Right kidney (tissue), 1 donor: ENCODE results near the gene RHOH.

ENCODE experiments used
- DNase-seq: peaks from one replicate; pipeline ENCODE4 v3.0.0-alpha.2; 2016

The RHOH gene

DNA sequence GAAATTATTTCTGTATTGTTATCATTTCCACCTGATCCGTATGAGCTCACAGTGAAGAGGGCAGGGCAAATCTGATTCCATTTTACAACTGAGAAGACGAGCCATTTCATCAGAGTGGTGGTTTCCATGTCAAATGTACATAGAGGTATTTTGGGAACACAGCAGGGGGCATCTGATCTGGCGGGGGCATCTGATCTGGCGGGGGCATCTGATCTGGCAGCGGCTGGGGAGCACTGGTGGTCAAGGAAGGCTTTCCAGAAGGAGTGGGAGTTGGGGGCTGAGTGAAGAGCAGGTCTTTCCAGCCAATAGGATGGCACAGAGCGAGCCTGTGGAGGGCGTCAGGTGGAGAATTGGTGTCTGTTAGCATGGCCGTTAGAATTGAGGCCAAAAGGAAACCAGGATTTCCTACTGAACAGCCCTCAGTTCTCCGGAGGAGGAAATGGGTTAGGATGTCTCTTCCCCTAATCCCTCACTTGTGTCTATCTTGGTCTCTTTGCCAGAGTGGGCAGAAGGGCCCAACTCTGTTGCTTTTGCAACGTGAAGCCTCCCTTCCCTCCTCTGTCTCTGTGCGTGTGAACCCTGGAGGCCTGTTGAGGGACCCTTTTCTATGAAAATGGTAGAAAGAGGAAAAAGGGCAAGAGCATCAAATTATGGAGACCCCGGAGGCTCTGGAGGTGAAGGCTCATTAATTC, 41.3 kb downstream of the RHOH start:
- no peak for DNase-seq

- no peak for DNase-seq
Observed at GRCh38 chr4:40238700-40239548, 42.1 kb downstream of the RHOH start.

DNA sequence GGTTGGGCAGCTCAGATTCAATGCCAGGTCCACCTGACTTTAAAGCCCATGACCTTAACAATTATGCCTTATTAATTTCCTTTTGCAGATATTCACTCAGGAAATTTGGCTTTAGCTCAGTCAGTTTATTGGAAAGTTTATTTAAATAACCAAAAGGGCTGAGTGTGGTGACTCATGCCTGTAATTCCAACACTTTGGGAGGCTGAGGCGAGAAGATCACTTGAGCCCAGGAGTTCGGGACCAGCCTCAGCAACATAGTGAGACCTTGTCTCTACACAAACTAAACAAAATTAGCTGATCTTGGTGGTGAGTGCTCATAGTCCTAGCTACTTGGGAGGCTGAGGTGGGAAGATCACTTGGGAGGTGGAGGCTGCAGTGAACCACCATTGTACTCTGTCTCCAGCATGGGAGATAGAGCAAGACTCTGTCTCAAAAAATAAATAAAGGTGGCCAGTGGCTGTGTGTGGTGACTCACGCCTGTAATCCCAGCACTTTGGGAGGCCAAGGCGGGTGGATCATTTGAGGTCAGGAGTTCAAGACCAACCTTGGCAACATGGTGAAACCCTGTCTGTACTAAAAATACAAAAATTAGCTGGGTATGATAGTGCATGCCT, 43.3 kb downstream of the RHOH start:
- no peak for DNase-seq

DNA sequence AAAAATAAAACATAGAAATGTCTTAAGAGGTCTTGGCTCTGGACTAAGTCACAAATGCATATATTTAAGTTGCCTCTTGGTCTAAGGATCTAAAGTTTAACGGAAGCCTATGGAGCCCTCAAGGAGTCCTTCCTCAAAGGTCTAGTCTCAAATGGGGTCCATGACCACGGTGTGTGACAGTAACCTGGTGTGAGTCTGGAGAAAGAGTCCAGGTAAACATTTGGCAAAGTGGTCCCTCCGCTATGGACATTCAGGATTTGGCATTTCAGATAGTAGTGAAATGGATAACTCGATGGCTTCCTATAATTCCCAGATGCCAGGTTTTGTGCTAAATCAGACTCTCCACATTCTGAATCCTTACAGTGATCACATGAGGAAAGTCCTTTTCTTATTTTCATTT, 44.2 kb downstream of the RHOH start:
- DNase-seq, result no peak

GRCh38 chr4:40241941-40242340, 45.1 kb downstream of the RHOH start:
- no peak for DNase-seq

GRCh38 chr4:40243386-40243948, 46.6 kb downstream of the RHOH start:
- DNase-seq, result no peak

DNA sequence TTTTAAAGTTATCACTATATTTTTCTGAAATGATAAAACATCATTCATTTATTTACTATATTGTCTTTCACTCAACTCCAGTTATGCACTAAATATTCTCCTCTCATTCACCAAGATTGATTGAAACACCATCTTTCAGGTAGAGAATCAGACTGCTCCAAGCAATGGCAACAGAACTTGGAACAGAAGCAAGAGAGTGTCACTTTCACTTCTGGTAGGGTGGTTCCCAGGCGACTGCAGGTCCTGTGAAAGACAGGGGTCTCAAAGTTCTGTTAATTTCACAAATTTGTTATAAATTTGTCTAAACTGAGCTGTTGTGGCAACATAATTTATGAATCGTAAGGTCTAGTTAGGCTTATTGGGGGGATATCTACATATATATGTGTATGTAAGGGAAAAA, 47.8 kb downstream of the RHOH start:
- DNase-seq, result no peak

- DNase-seq, result no peak
Observed at GRCh38 chr4:40245550-40245949, 48.7 kb downstream of the RHOH start.

- DNase-seq, result no peak
Observed at GRCh38 chr4:40246011-40246900, 49.4 kb downstream of the RHOH start.

DNA sequence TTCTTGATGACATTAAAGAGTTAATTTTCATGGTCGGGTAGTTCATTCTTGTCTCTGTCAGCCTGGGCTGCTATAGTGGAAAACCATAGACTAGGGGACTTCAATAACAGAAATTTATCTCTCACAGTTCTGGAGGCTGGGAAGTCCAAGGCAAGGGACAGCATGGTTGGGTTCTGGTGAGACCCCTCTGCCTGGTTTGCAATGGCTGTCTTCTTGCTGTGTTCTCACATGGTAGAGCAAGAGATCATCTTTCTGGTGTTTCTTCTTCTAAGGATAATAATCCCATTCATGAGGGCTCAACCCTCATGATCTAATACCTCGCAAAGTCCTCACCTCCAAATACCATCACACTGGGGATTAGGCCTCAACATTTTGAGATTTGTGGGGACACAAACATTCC, 50.1 kb downstream of the RHOH start:
- DNase-seq, result no peak

GRCh38 chr4:40247350-40247749, 50.5 kb downstream of the RHOH start:
- no peak for DNase-seq

DNA sequence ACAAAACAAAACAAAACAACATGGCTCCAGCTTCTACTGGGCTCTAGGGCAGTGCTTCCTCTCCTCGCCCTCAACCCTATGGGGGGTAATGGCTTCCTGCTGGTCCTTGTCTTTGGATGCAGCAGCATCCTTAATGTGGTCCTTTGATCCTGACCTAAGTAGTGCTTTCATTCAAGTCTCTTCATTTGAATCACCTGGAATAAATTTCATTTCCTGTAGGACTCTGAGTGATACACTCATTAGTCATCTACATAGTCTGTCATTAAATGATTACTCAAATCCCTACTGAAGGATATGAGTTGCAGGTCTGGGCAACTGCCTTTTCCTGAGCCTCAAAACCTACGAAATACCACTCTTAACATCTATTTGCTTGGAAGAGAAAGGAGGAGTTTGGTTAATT, 54.5 kb downstream of the RHOH start:
- no peak for DNase-seq

GRCh38 chr4:40253906-40254305, 57.1 kb downstream of the RHOH start:
- DNase-seq, result no peak

DNA sequence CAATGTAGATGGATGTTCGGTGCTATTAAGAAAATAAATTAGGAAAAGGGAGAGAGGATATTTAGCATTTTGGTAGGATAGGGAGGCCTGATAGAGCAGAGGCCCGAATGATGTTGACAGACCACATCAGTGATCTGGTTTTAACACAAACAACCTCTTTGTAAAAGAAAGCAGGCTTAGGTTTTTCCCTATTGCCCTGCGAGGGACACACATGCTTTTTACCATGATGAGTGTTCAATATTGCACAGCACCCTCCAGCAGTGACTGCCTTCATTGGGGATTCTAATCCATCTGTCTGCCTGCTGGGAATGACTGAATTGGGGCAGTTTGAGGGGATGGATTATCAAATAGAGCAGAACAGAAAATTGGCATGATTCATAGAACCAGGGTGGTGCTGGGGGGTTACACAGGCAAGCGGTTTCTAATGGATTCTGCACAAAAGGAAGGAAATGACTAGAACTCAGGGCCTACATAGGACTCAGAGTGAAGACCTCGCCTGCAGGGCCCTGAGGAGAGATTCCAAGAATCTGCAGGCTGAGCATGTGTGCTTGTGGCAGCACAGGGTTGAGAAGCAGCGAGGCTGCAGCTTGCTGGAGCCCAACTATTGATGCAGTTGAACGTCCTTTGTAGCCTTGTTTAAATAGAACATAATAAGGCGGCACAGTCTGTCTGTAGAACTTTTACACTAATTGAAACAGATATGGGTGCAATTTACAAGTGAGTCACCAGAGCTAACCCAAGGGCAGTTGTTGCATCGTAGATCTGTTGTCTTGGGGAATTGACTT, 58.0 kb downstream of the RHOH start:
- DNase-seq, result no peak

DNA sequence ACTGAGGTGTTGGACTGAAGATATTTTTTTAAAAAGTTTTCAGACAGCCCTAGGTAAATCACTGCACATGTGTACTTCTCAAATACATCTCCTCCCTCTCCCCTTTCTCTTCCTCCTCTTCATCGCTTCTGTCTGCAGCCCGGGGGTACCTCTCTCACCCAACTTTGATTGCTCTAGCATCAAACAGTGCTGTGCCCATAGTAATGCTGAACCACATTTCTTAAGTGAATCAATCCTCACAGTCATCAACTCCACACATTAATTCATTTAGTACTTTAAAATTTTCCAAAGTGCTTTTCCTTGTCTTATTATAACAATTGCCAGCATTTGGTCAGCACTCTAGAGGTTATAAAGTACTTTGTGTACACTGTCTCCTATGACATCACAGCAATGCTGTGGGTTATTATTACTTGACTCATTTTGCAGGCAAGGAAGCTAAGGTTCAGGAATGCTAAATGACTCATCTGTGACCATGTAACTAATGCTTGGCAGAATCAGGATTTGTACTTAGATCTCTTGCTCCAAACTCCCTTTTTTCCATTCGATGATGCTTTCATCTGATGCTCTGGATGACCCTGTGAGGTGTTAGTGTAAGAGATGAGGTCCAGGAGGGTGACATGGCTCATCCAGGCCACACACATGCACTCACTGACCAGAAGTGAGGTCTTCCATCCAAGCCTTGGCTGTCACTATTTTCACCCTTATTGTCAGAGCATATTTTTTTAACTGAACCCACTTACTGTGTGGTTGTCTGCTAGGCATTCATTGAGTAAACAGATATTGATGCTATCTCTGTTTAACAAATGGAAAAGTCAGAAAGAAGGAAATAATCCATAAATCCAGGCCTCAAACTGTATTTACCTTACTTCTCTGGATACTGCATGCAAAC, 58.8 kb downstream of the RHOH start:
- no peak for DNase-seq

DNA sequence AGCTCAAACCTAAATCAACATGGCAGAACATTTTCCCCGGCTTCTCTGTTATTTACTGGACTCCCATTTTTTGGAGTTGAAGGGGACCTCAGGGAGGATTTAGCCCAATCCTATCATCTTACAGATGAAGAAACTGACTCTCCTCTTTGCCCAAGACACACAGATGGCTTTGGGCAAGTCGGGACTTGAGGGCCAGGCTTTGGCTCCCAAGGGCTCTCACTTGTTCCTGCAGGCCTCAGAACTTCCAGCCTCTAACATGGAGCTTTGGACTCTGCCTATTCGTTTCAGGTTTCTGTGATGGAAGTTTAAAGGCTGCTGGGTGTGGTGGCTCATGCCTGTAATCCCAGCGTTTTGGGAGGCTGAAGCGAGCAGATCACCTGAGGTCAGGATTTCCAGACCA, 59.5 kb downstream of the RHOH start:
- DNase-seq, result no peak

DNA sequence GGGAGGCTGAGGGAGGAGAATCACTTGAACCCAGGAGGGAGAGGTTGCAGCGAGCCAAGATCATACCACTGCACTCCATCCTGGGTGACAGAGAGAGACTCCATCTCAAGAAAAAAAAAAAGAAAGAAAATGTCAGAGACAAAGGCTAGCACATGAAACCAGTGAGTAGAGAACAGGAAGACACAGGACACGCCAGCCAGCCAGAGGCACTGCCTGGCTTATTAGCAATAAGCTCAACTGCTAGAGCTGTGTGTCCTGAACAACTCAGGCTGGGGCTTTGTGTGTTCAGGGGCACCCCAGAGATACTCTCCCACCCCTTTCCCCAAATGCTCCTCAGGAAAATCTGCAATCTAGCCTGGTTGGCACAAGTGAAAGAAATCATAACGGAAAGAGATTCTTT, 60.0 kb downstream of the RHOH start:
- no peak for DNase-seq

GRCh38 chr4:40258627-40259026, 61.8 kb downstream of the RHOH start:
- DNase-seq, result no peak

DNA sequence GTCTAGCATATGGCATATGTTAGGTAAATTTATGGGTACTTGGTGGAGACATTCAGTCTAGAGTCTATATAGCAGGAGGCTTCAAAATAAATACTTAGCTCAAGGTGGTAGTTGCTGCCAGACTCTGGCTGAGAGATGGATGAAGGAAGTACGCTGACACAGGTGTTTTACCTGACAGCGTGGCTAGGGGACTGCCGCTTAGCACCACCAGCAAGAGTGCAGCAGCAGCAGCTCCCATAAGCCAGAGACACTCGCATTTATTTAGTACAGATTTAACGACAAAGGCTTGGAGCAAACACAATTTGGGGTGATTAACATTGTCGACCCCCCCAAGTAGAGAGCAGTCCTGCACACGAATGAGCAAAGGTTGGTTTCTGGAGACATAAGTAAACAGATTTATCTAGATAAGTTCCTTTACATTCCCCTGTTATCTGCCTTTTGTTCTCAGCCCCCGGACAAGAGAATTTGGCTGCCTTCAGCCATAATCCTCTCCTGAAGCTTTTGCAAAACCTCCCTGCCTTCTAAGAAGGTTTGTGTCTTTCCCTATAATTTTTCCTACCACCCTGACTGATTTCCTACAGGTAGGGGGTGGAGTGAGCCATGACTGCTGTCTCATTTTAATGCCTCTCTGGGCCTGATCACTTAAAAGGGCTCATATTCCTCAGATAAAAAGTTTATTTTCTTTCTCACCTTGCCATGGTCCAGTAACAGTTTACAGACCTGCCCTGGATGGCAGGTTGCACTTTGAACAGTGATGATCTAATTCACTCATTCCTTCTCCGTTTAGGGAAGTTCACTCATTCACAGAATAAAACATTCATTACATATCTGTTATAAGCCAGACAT, 64.6 kb downstream of the RHOH start:
- no peak for DNase-seq
